Keratinocyte (primary cell): ENCODE data around the gene ZNF195.
"Not testable (repeated sequence)": the region's sequence is repeated elsewhere in the genome, so short reads cannot be mapped to it uniquely, and the experiment has no call there.

Experiments used
- EZH2 ChIP-seq: IDR thresholded peaks from one replicate; pipeline ENCODE4 v1.6.1; 2012; ENCODE audit warnings: inconsistent platforms, mild to moderate bottlenecking, low read length, moderate library complexity
- TF ChIP-seq, protein P1 (sequence below), 3 experiments: IDR thresholded peaks in 1 of 3; conservative IDR thresholded peaks in 1 of 3; optimal IDR thresholded peaks in 1 of 3; 2 replicates in 2 of 3; 3 replicates in 1 of 3; pipeline versions ENCODE3 to v1.5.1; 2011; ENCODE audit warnings: low read length in 3 of 3, mild to moderate bottlenecking in 3 of 3, moderate library complexity in 2 of 3, control low read depth in 1 of 3, inconsistent platforms in 1 of 3; ENCODE audit not compliant: insufficient read depth in 2 of 3; ENCODE audit errors: extremely low read depth in 1 of 3

DNA sequence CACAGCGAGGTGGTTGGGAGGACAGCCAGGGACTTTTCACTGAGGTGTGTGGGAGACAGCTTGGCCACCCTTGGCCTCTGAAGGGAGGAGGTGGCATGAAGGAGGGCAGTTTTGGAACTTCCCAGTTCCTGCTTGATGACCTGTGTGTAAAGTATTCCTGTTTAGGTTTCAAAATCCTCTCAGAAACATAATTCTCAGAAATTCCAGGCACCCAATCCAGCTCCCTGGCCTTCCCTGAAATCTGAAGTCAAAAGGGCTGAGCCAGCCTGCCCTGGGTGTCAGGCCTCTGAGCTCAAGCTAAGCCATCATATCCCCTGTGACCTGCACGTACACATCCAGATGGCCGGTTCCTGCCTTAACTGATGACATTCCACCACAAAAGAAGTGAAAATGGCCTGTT, 19.6 kb upstream of the ZNF195 start:
- TF ChIP-seq, protein P1, sequence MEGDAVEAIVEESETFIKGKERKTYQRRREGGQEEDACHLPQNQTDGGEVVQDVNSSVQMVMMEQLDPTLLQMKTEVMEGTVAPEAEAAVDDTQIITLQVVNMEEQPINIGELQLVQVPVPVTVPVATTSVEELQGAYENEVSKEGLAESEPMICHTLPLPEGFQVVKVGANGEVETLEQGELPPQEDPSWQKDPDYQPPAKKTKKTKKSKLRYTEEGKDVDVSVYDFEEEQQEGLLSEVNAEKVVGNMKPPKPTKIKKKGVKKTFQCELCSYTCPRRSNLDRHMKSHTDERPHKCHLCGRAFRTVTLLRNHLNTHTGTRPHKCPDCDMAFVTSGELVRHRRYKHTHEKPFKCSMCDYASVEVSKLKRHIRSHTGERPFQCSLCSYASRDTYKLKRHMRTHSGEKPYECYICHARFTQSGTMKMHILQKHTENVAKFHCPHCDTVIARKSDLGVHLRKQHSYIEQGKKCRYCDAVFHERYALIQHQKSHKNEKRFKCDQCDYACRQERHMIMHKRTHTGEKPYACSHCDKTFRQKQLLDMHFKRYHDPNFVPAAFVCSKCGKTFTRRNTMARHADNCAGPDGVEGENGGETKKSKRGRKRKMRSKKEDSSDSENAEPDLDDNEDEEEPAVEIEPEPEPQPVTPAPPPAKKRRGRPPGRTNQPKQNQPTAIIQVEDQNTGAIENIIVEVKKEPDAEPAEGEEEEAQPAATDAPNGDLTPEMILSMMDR (optimal IDR thresholded peaks at IDR 0.05 in 1 of 3, IDR thresholded peaks at IDR 0.05 in 1 of 3, conservative IDR thresholded peaks at IDR 0.05 in 1 of 3; ENCODE audit: extremely low read depth in 1 of 3, insufficient read depth in 2 of 3, low read length in 3 of 3), result not testable (repeated sequence)
- not testable (repeated sequence) for TF ChIP-seq EZH2
